Measurements from ENCODE around the gene IL1RAPL2.

GRCh38 chrX:104854790-104855340, 288.9 kb downstream of the IL1RAPL2 start:
- TF ChIP-seq CTCF (IDR thresholded peaks at IDR 0.05) (no peak), POLR2A (IDR thresholded peaks at IDR 0.05) (no peak)
